HepG2 (cell line): Measurements from ENCODE around the gene B4GALT7.

Experiments
- CENPT ChIP-seq: sonication (generic); formaldehyde crosslinking; IDR thresholded peaks from 2 replicates; pipeline ENCODE4 v1.8.0; 2022; ENCODE audit warnings: low read depth, mild to moderate bottlenecking, moderate library complexity, missing genetic modification reagents
- CTCF ChIP-seq: sonication (generic); formaldehyde crosslinking; IDR thresholded peaks from 2 replicates; pipeline ENCODE4 v1.5.0; 2020; ENCODE audit warnings: mild to moderate bottlenecking, missing genetic modification reagents, moderate library complexity
- JUN ChIP-seq: sonication (generic); formaldehyde crosslinking; IDR thresholded peaks from 2 replicates; pipeline ENCODE4 v1.4.0; 2020; ENCODE audit warnings: mild to moderate bottlenecking, missing genetic modification reagents
- KAT7 ChIP-seq: IDR thresholded peaks from 2 replicates; pipeline ENCODE4 v1.6.1; 2018; ENCODE audit warnings: borderline replicate concordance, missing compliant biosample characterization
- KDM5B ChIP-seq: sonication (generic); formaldehyde crosslinking; IDR thresholded peaks from 2 replicates; pipeline ENCODE4 v1.4.0; 2020; ENCODE audit warnings: missing genetic modification reagents, mild to moderate bottlenecking, borderline replicate concordance
- MAX ChIP-seq: IDR thresholded peaks from 2 replicates; pipeline ENCODE4 v1.6.1; 2012; ENCODE audit warnings: inconsistent platforms
- NBN ChIP-seq: fragments of 450-650 bp; conservative IDR thresholded peaks from 2 replicates; pipeline ENCODE4 v1.6.1; 2017
- POLR2AphosphoS5 ChIP-seq: IDR thresholded peaks from 2 replicates; pipeline ENCODE4 v1.6.1; 2012; ENCODE audit warnings: low read depth, low read length
- RXRA ChIP-seq: sonication (generic); formaldehyde crosslinking; IDR thresholded peaks from 2 replicates; pipeline ENCODE4 v1.5.1; 2020; ENCODE audit warnings: missing genetic modification reagents
- TFAP4 ChIP-seq: sonication (generic); IDR thresholded peaks from 2 replicates; pipeline ENCODE4 v1.6.1; 2016; ENCODE audit warnings: low read depth, borderline replicate concordance
- ZNF337 ChIP-seq: sonication (generic); formaldehyde crosslinking; IDR thresholded peaks from 2 replicates; pipeline ENCODE4 v1.5.1; 2020; ENCODE audit warnings: missing genetic modification reagents, low read depth, mild to moderate bottlenecking, borderline replicate concordance

GRCh38 chr5:177600508-177601018 lies 631 bp downstream of the B4GALT7 start:
- no peak for TF ChIP-seq KDM5B (CRISPR knock-in tag)
- TF ChIP-seq CTCF (CRISPR knock-in tag), result no peak
- no peak for TF ChIP-seq ZNF337 (CRISPR knock-in tag)
- no peak for TF ChIP-seq POLR2AphosphoS5
- no peak for TF ChIP-seq TFAP4
- no peak for TF ChIP-seq RXRA
- TF ChIP-seq JUN (CRISPR knock-in tag), result no peak
- TF ChIP-seq NBN, result no peak
- no peak for TF ChIP-seq MAX
- TF ChIP-seq CENPT (CRISPR knock-in tag), result no peak
- no peak for TF ChIP-seq KAT7
